Heart left ventricle (tissue), 16 donors: ENCODE results near the gene CACNB2. TPM values are rescaled to one million over a fixed set of nuclear protein-coding genes. Genes with fewer than 3 reads are reported as not detected.

Experiments used
- ATAC-seq, 4 donors: fragments of 200-7000 bp; cut with Tn5 transposase; one replicate each; pipeline ENCODE4 v1.9.1; 2020 to 2022; ENCODE audit warnings: moderate library complexity in 4 of 4, mild to moderate bottlenecking in 3 of 4, moderate number of reproducible peaks in 1 of 4
- DNase-seq, 5 donors: peaks; one replicate each; pipeline ENCODE4 v3.0.0-alpha.2; 2020
- H3K27ac ChIP-seq, 12 donors: fragments of 200-600 bp; sonication (generic) in 4 of 12; one replicate each; pipeline versions ENCODE4 v1.5.0 to v1.8.0; 2016 to 2022; ENCODE audit warnings: mild to moderate bottlenecking in 2 of 12
- H3K27me3 ChIP-seq, 9 donors: fragments of 200-600 bp; sonication (generic) in 2 of 9; one replicate each; pipeline versions ENCODE4 v1.5.1 to v1.8.0; 2016 to 2022; ENCODE audit warnings: mild to moderate bottlenecking in 3 of 9
- H3K36me3 ChIP-seq, 9 donors: fragments of 200-600 bp; sonication (generic) in 2 of 9; one replicate each; pipeline versions ENCODE4 v1.5.0 to v1.8.0; 2018 to 2022; ENCODE audit warnings: mild to moderate bottlenecking in 2 of 9
- H3K4me1 ChIP-seq, 12 donors: fragments of 200-600 bp; sonication (generic) in 4 of 12; one replicate each; pipeline versions ENCODE4 v1.5.0 to v1.8.0; 2016 to 2022; ENCODE audit warnings: mild to moderate bottlenecking in 3 of 12
- H3K4me3 ChIP-seq, 12 donors: fragments of 200-600 bp; sonication (generic) in 4 of 12; one replicate each; pipeline versions ENCODE4 v1.5.0 to v1.8.0; 2017 to 2022; ENCODE audit warnings: mild to moderate bottlenecking in 9 of 12, moderate library complexity in 4 of 12
- H3K9me3 ChIP-seq, 12 donors: fragments of 200-600 bp; sonication (generic) in 4 of 12; one replicate each; pipeline versions ENCODE4 v1.5.0 to v1.8.0; 2016 to 2022; ENCODE audit warnings: mild to moderate bottlenecking in 1 of 12
- POLR2A ChIP-seq, 2 donors: fragments of 450-650 bp; IDR thresholded peaks; one replicate each; pipeline ENCODE4 v1.6.1; 2017; ENCODE audit warnings: antibody characterized with exemption in 2 of 2, mild to moderate bottlenecking in 2 of 2, moderate library complexity in 2 of 2
- WGBS, 4 donors: extraction: QIAGEN DNeasy Blood & Tissue Kit in 2 of 4; methylation state at CpG; one replicate each; pipeline versions ENCODE4 v1.1.5 to v1.1.7; 2013 to 2018; 5-methylcytosine and 5-hydroxymethylcytosine counted together
- intact Hi-C, 10 donors: fragments of 100-400 bp; cut with DNase I; formaldehyde crosslinking; loops; one replicate each; pipeline versions ENCODE4 v1.11.1 to v1.14.2; 2022
- long read RNA-seq, 3 donors: library from polyadenylated mRNA; unstranded; transcript quantifications; one replicate each; pipeline ENCODE4 v2.0.0, GENCODE V29; 2020 to 2021
- polyA plus RNA-seq, 2 donors: library from polyadenylated mRNA; stranded (reverse); fragments of 200-250 nt; gene quantifications; one replicate each; pipeline ENCODE4 v1.2.3, GENCODE V29; 2013
- total RNA-seq, 9 donors: library from RNA; depleted of rRNA in 2 of 9; stranded (reverse); fragments of >200 nt in 2 of 9; fragmentation: NEBNext Ultra II Directional in 3 of 9; extraction: Animal tissue kit (Norgen Biotek cat#: 25700) in 3 of 9; gene quantifications; one replicate each; pipeline versions ENCODE4 v1.1.0 to v1.2.4, GENCODE V29; 2016 to 2023
- TF ChIP-seq, protein P1 (sequence below), 12 donors: fragments of 200-600 bp; sonication (generic) in 4 of 12; IDR thresholded peaks; one replicate each; pipeline versions ENCODE4 v1.5.0 to v1.8.0; 2018 to 2022; ENCODE audit warnings: antibody characterized with exemption in 12 of 12, mild to moderate bottlenecking in 5 of 12
- donor health status: ischemic (EF 13 %, LVEDD 7.1; RV severe dilation, severe dysfunction).
- donor health status: healthy with polysubstance abuse.
- donor health status: DM: no; HTN: yes; CAD: no.
- donor health status: DM: no; HTN: no; CAD: no.
- donor health status: ischemic (EF 25% LVEDD 6.9; RV normal size, moderate dysfunction).
- donor health status: ischemic (EF 25% LVEDD 5.7; RV mildly dilated, moderate dysfunction).
- donor health status: healthy.
- donor health status: DM: yes; HTN: yes; CAD: no.
- donor health status: ischemic (EF 35%, LVEDD 5.7; RV mildly dilated, moderate dysfunction).
- donor health status: nonischemic (EF 11% LVEDD 7.7; RV severe dilation, severe dysfunction).
- donor health status: DM: yes; HTN: yes; CAD: no.
- donor health status: PGD.
- donor health status: ischemic (EF 29% LVEDD 5.4; RV normal size, mild dysfunction).
- donor health status: nonischemic (EF 23%, LVEDD 6.1; RV moderate dilation, normal function).

CACNB2 gene
- total RNA-seq (10 to 100 TPM; 28.2 to 63.2 (median 35.9) TPM), polyA plus RNA-seq (10 to 100 TPM; 11.4 to 16.8 TPM)
- long read RNA-seq, donor 1, transcript CACNB2-211 (2 exons, 497 nt), result major isoform, 5 of 36 reads
- long read RNA-seq, donor 1, partial matches to known transcripts, result 11 of 36 reads
- long read RNA-seq, donor 1, other reads (novel, unspliced or antisense), result 15 of 36 reads
- long read RNA-seq, donor 2, transcript CACNB2-207 (13 exons, 3,448 nt), result major isoform, 33 of 121 reads
- long read RNA-seq, donor 2, transcript CACNB2-211 (2 exons, 497 nt), result minor isoform, 6 of 121 reads
- long read RNA-seq, donor 2, partial matches to known transcripts, result 56 of 121 reads
- long read RNA-seq, donor 2, other reads (novel, unspliced or antisense), result 25 of 121 reads
- long read RNA-seq, donor 3, transcript CACNB2-207 (13 exons, 3,448 nt), result major isoform, 8 of 33 reads
- long read RNA-seq, donor 3, partial matches to known transcripts, result 12 of 33 reads
- long read RNA-seq, donor 3, other reads (novel, unspliced or antisense), result 10 of 33 reads

DNA sequence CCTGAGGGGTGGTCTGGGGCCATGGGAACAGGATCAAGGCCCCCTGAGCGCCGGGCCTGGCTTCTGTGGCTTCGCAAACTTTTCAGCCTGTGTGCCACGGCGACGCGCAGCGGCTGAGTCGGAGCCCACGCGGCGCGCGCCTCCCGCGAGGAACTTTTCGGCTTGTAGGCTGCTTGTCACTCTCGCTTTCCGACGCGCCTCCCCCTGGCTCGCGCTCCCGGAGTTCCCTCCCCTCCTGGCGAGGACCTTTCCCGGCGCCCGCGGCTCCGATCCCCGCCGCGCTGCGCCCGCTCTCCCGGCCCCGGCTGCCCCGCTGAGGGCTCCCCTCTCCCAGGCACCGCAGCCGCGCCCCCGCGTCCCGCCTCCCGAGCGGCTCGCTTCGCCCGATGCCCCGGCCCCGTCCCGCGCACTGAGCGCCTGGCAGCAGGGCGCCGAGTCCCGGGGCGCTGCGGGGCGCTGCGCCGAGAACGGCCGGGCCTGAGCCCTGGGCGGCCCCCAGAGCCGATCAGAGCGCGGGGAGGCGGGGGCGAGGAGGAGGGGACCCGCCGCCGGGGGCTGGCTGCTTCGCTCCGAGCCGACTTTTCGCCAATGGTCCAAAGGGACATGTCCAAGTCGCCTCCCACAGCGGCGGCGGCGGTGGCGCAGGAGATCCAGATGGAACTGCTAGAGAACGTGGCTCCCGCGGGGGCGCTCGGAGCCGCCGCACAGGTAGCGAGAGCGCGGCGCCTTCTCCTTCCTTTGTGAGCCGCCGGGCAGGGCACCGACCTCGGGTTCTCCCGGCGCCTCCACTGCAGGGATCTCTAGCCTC lies at the start of gene CACNB2:
TSS of gene CACNB2 (plus strand) at position 276 of the 808 bp plus-strand sequence.
- WGBS, 4 donors, result 0 to 1% (median 0%) methylated on average over 23 to 100 of the region's 100 CpGs
- Histone ChIP-seq H3K27me3 (peaks cover 0 to 36% (median 0%) of the 10 kb centered on the region in 9 donors), H3K4me1 (peaks cover 0 to 18% (median 3%) of the 10 kb centered on the region in 12 donors), H3K36me3 (no peaks in the 10 kb centered on the region), H3K9me3 (no peaks in the 10 kb centered on the region), H3K27ac (peak within 1 kb of the TSS; percentile 55 to 93 (median 79)), H3K4me3 (peak within 1 kb of the TSS; percentile 48 to 90 (median 62))
- intact Hi-C loops, result loop anchor here in 7 of 10 donors (2.0 to 10.0 kb wide), 8 partner anchors 42 to 327 kb away; no protein-coding TSS in a partner anchor
- DNase-seq (peak; percentile 69 to 86 (median 81)), ATAC-seq (peak; percentile 48 to 82 (median 76))
- TF ChIP-seq POLR2A (IDR thresholded peaks at IDR 0.05), result no peak
- TF ChIP-seq, protein P1, sequence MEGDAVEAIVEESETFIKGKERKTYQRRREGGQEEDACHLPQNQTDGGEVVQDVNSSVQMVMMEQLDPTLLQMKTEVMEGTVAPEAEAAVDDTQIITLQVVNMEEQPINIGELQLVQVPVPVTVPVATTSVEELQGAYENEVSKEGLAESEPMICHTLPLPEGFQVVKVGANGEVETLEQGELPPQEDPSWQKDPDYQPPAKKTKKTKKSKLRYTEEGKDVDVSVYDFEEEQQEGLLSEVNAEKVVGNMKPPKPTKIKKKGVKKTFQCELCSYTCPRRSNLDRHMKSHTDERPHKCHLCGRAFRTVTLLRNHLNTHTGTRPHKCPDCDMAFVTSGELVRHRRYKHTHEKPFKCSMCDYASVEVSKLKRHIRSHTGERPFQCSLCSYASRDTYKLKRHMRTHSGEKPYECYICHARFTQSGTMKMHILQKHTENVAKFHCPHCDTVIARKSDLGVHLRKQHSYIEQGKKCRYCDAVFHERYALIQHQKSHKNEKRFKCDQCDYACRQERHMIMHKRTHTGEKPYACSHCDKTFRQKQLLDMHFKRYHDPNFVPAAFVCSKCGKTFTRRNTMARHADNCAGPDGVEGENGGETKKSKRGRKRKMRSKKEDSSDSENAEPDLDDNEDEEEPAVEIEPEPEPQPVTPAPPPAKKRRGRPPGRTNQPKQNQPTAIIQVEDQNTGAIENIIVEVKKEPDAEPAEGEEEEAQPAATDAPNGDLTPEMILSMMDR (IDR thresholded peaks at IDR 0.05), result peak in 2 of 12 donors; percentile 4 to 24

DNA sequence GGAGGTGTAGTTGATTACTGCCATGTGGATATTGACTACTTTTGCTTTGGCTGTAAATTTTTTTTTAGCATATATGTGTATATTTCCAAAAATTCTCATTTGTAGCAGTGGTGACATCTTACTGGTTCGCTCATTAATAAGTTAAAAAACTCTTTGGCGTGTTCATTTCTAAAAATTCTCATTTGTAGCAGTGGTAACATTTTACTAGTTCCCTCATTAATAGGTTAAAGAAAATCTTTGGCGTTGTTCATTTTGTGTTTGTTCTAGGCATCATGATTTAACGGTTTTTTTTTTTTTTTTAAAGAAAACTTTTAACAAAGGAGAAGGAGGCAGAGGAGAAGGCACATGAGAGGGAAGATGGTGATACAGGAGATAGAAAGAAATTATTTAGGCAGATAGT lies 45.9 kb upstream of the CACNB2 start:
- no peaks in the 10 kb centered on the region for H3K9me3 ChIP-seq
- DNase-seq, result no peak
- H3K27me3 ChIP-seq, result no peaks in the 10 kb centered on the region
- peaks cover 0 to 8% (median 0%) of the 10 kb centered on the region in 12 donors for H3K4me1 ChIP-seq
- H3K27ac ChIP-seq, result no peak overlapping the region
- no peak overlapping the region for H3K4me3 ChIP-seq
- no peak for ATAC-seq
- intact Hi-C loops, result loop anchor here in 1 of 10 donors (10.0 kb wide), 1 partner anchor 180 kb away; no protein-coding TSS in a partner anchor
- no peaks in the 10 kb centered on the region for H3K36me3 ChIP-seq
- 82 to 90% (median 87%) methylated on average over 4 of the region's 4 CpGs for WGBS, 4 donors
- TF ChIP-seq POLR2A (IDR thresholded peaks at IDR 0.05), result no peak
- TF ChIP-seq, protein P1 (IDR thresholded peaks at IDR 0.05), result no peak

DNA sequence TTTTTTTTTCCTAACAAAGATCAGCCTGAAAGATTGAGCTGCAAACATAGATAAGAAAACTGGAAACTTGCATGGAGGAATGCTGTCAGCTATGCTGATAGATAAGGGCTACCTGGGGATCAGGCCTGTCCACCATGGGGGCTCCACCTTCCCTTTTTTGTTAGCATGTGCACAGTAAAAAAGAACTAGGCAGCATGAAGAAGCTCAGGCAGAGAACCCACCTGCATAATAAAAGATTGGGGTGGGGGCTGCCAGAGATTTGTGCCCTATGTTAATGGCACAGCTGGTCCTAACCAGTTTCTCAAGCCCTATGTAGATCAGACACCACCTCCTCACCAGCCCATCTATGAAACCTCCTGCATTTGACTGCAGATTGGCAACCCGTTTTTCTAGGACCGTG lies 45.4 kb upstream of the CACNB2 start:
- no peak for TF ChIP-seq POLR2A (IDR thresholded peaks at IDR 0.05)
- Histone ChIP-seq H3K9me3 (no peaks in the 10 kb centered on the region), H3K27me3 (no peaks in the 10 kb centered on the region), H3K27ac (no peak overlapping the region), H3K4me1 (peaks cover 0 to 8% (median 0%) of the 10 kb centered on the region in 12 donors), H3K4me3 (no peak overlapping the region), H3K36me3 (no peaks in the 10 kb centered on the region)
- no peak for ATAC-seq
- no peak for DNase-seq
- WGBS, 4 donors, result 86 to 90% (median 88%) methylated on average over 2 of the region's 2 CpGs
- intact Hi-C loops, result loop anchor here in 1 of 10 donors (10.0 kb wide), 1 partner anchor 180 kb away; no protein-coding TSS in a partner anchor

DNA sequence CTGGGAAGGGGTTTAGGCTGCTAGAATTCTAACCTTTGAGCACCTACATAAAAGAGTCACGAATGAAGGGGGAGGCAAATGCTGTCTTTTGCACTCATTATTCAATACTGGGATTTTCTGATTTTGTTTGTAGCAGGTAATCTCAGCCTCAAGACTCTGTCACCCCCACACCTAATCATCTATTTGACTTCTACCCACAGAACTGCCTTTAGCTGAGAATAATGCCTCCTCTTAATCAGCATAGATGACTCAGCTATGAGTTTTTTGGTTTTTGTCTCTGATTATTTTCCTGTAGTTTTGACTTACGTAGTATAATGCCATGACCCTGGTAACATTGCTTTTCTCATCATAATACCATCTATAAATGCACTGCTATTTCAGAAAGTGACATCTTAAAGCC lies 42.7 kb upstream of the CACNB2 start:
- ATAC-seq (no peak), DNase-seq (no peak)
- Histone ChIP-seq H3K4me3 (no peak overlapping the region), H3K27ac (no peak overlapping the region), H3K36me3 (no peaks in the 10 kb centered on the region), H3K27me3 (no peaks in the 10 kb centered on the region), H3K9me3 (no peaks in the 10 kb centered on the region), H3K4me1 (peaks cover 0 to 8% (median 0%) of the 10 kb centered on the region in 12 donors)
- TF ChIP-seq, protein P1 (IDR thresholded peaks at IDR 0.05), result no peak
- TF ChIP-seq POLR2A (IDR thresholded peaks at IDR 0.05), result no peak
- WGBS, 4 donors, result 79 to 86% (median 82%) methylated on average over 2 of the region's 2 CpGs
- intact Hi-C loops, result loop anchor here in 1 of 10 donors (10.0 kb wide), 1 partner anchor 183 kb away; no protein-coding TSS in a partner anchor
